HepG2 (cell line): Measurements from ENCODE around the gene DIAPH3.

Experiments used
- CBFB ChIP-seq: sonication (generic); formaldehyde crosslinking; IDR thresholded peaks from 2 replicates; pipeline ENCODE4 v1.4.0; 2020; ENCODE audit warnings: missing genetic modification reagents
- CHD2 ChIP-seq: IDR thresholded peaks from 2 replicates; pipeline ENCODE4 v1.6.1; 2011; ENCODE audit warnings: low read depth, low read length, improper control_type of control experiment
- FOSL1 ChIP-seq: sonication (generic); formaldehyde crosslinking; IDR thresholded peaks from 2 replicates; pipeline ENCODE4 v1.9.0; 2021; ENCODE audit warnings: missing genetic modification reagents, borderline replicate concordance
- POLR2A ChIP-seq, 2 experiments: IDR thresholded peaks; 2 replicates each; pipeline ENCODE4 v1.6.1; 2011; ENCODE audit warnings: low read depth in 2 of 2, low read length in 2 of 2, mild to moderate bottlenecking in 1 of 2, moderate library complexity in 1 of 2; ENCODE audit not compliant: insufficient read depth in 1 of 2
- RAD21 ChIP-seq: fragments of 450-650 bp; formaldehyde crosslinking; IDR thresholded peaks from 2 replicates; pipeline ENCODE4 v1.5.0; 2020; ENCODE audit warnings: mild to moderate bottlenecking
- TAF1 ChIP-seq: sonication (generic); formaldehyde crosslinking; IDR thresholded peaks from 2 replicates; pipeline ENCODE4 v1.4.0; 2020; ENCODE audit warnings: missing genetic modification reagents
- TCF7L2 ChIP-seq: IDR thresholded peaks from 2 replicates; pipeline ENCODE4 v1.6.1; 2011; ENCODE audit warnings: mild to moderate bottlenecking, low read depth, low read length, moderate library complexity
- ZNF430 ChIP-seq: sonication (generic); formaldehyde crosslinking; IDR thresholded peaks from 2 replicates; pipeline ENCODE4 v1.9.0; 2021; ENCODE audit warnings: mild to moderate bottlenecking, missing genetic modification reagents
- ZSCAN20 ChIP-seq: sonication (generic); formaldehyde crosslinking; IDR thresholded peaks from 2 replicates; pipeline ENCODE4 v1.4.0; 2020; ENCODE audit warnings: missing genetic modification reagents, mild to moderate bottlenecking, borderline replicate concordance
- TF ChIP-seq, protein P1 (sequence below): sonication (generic); formaldehyde crosslinking; IDR thresholded peaks from 2 replicates; pipeline ENCODE4 v1.5.0; 2020; ENCODE audit warnings: mild to moderate bottlenecking, missing genetic modification reagents, moderate library complexity
- TF ChIP-seq, protein P2 (sequence below): sonication (generic); formaldehyde crosslinking; IDR thresholded peaks from 2 replicates; pipeline ENCODE4 v1.8.0; 2022; ENCODE audit warnings: mild to moderate bottlenecking, missing genetic modification reagents; ENCODE audit not compliant: insufficient replicate concordance
- TF ChIP-seq, protein P3 (sequence below): sonication (generic); formaldehyde crosslinking; IDR thresholded peaks from 2 replicates; pipeline ENCODE4 v1.8.1; 2023; ENCODE audit warnings: missing genetic modification reagents, inconsistent platforms, borderline replicate concordance
- TF ChIP-seq, protein P4 (sequence below): sonication (generic); formaldehyde crosslinking; IDR thresholded peaks from 2 replicates; pipeline ENCODE4 v1.4.0; 2020; ENCODE audit warnings: missing genetic modification reagents

DNA sequence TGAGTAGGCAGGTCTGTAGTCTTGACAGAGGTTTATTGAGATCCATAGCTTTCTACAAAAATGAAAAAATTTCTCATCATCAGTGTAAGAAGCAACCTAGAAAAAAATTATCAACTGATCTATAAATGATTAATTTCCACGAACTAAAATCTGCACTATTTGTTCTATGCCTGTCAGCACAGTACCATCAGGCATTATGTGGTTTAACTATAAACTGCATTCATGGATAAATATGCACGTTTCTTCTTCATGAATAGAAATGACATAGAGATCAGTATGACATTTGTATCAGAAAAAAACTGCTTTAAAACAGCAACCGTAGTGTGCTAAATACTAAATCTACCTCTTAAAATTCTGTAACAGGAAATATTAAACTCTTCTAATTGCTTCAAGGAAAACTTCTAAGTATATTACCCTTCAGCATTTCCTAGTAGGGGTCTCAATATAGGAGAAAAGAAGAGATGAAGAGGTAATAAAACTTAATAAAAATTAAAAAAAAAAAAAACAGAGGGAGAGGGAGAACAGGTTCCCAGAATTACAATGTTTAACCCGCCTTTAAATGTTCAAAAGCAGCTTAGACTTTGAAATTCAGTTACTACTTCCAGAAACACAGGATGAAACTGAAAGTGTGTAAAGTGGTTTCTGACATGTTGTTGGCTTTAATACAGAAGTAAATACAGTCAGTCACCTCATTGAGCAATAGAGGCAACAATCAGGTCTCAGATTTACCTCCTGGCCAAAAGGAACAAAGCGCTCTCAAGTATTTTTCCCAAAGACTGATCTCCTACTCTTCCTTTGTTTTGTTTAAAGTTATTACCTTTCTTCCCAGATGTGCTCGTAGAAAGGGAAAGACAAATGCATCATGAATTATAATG, 144.4 kb downstream of the DIAPH3 start:
- TF ChIP-seq FOSL1 (CRISPR knock-in tag) (no peak), ZSCAN20 (CRISPR knock-in tag) (no peak), POLR2A (IDR thresholded peaks at IDR 0.05; ENCODE audit: insufficient read depth in 1 of 2, low read depth in 2 of 2, low read length in 2 of 2) (no peak), ZNF430 (CRISPR knock-in tag) (no peak), TAF1 (CRISPR knock-in tag) (no peak), CBFB (no peak), TCF7L2 (no peak), RAD21 (CRISPR knock-in tag) (no peak), CHD2 (no peak)
- TF ChIP-seq, protein P1, sequence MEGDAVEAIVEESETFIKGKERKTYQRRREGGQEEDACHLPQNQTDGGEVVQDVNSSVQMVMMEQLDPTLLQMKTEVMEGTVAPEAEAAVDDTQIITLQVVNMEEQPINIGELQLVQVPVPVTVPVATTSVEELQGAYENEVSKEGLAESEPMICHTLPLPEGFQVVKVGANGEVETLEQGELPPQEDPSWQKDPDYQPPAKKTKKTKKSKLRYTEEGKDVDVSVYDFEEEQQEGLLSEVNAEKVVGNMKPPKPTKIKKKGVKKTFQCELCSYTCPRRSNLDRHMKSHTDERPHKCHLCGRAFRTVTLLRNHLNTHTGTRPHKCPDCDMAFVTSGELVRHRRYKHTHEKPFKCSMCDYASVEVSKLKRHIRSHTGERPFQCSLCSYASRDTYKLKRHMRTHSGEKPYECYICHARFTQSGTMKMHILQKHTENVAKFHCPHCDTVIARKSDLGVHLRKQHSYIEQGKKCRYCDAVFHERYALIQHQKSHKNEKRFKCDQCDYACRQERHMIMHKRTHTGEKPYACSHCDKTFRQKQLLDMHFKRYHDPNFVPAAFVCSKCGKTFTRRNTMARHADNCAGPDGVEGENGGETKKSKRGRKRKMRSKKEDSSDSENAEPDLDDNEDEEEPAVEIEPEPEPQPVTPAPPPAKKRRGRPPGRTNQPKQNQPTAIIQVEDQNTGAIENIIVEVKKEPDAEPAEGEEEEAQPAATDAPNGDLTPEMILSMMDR (CRISPR knock-in tag): no peak
- TF ChIP-seq, protein P2, sequence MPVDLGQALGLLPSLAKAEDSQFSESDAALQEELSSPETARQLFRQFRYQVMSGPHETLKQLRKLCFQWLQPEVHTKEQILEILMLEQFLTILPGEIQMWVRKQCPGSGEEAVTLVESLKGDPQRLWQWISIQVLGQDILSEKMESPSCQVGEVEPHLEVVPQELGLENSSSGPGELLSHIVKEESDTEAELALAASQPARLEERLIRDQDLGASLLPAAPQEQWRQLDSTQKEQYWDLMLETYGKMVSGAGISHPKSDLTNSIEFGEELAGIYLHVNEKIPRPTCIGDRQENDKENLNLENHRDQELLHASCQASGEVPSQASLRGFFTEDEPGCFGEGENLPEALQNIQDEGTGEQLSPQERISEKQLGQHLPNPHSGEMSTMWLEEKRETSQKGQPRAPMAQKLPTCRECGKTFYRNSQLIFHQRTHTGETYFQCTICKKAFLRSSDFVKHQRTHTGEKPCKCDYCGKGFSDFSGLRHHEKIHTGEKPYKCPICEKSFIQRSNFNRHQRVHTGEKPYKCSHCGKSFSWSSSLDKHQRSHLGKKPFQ (CRISPR knock-in tag): no peak
- TF ChIP-seq, protein P3, sequence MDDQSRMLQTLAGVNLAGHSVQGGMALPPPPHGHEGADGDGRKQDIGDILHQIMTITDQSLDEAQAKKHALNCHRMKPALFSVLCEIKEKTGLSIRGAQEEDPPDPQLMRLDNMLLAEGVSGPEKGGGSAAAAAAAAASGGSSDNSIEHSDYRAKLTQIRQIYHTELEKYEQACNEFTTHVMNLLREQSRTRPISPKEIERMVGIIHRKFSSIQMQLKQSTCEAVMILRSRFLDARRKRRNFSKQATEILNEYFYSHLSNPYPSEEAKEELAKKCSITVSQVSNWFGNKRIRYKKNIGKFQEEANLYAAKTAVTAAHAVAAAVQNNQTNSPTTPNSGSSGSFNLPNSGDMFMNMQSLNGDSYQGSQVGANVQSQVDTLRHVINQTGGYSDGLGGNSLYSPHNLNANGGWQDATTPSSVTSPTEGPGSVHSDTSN (CRISPR knock-in tag): no peak
- TF ChIP-seq, protein P4, sequence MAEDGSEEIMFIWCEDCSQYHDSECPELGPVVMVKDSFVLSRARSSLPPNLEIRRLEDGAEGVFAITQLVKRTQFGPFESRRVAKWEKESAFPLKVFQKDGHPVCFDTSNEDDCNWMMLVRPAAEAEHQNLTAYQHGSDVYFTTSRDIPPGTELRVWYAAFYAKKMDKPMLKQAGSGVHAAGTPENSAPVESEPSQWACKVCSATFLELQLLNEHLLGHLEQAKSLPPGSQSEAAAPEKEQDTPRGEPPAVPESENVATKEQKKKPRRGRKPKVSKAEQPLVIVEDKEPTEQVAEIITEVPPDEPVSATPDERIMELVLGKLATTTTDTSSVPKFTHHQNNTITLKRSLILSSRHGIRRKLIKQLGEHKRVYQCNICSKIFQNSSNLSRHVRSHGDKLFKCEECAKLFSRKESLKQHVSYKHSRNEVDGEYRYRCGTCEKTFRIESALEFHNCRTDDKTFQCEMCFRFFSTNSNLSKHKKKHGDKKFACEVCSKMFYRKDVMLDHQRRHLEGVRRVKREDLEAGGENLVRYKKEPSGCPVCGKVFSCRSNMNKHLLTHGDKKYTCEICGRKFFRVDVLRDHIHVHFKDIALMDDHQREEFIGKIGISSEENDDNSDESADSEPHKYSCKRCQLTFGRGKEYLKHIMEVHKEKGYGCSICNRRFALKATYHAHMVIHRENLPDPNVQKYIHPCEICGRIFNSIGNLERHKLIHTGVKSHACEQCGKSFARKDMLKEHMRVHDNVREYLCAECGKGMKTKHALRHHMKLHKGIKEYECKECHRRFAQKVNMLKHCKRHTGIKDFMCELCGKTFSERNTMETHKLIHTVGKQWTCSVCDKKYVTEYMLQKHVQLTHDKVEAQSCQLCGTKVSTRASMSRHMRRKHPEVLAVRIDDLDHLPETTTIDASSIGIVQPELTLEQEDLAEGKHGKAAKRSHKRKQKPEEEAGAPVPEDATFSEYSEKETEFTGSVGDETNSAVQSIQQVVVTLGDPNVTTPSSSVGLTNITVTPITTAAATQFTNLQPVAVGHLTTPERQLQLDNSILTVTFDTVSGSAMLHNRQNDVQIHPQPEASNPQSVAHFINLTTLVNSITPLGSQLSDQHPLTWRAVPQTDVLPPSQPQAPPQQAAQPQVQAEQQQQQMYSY (CRISPR knock-in tag): no peak
